Fibroblast of skin of left biceps (primary cell): ENCODE data around the gene SH2D3A.
"Not testable (repeated sequence)": the region's sequence is repeated elsewhere in the genome, so short reads cannot be mapped to it uniquely, and the experiment has no call there.

Source experiments
- DNase-seq, 2 experiments: peaks; one replicate each; pipeline ENCODE4 v3.0.0-alpha.2; 2013; ENCODE audit warnings: low read depth in 2 of 2

The SH2D3A gene

GRCh38 chr19:6790194-6791128 lies 23.2 kb upstream of the SH2D3A start:
- no peak for DNase-seq

GRCh38 chr19:6788896-6789295 lies 21.7 kb upstream of the SH2D3A start:
- DNase-seq, result no peak

- DNase-seq, result no peak
Observed at GRCh38 chr19:6787393-6787792, 20.2 kb upstream of the SH2D3A start.

GRCh38 chr19:6779206-6779605 lies 12.0 kb upstream of the SH2D3A start:
- DNase-seq, result no peak

- DNase-seq, result no peak
Observed at GRCh38 chr19:6778386-6778785, 11.2 kb upstream of the SH2D3A start.

- DNase-seq, result no peak
Observed at GRCh38 chr19:6777434-6777833, 10.2 kb upstream of the SH2D3A start.

GRCh38 chr19:6776999-6777398 lies 9.8 kb upstream of the SH2D3A start:
- no peak for DNase-seq

- not testable (repeated sequence) for DNase-seq
Observed at GRCh38 chr19:6776045-6776444, 8.8 kb upstream of the SH2D3A start.

- no peak for DNase-seq
Observed at GRCh38 chr19:6774821-6775707, 7.8 kb upstream of the SH2D3A start.

- no peak for DNase-seq
Observed at GRCh38 chr19:6773323-6773931, 6.2 kb upstream of the SH2D3A start.

GRCh38 chr19:6772866-6773322 lies 5.7 kb upstream of the SH2D3A start:
- no peak for DNase-seq

- DNase-seq, result no peak
Observed at GRCh38 chr19:6772028-6772865, 5.0 kb upstream of the SH2D3A start, which contains the start of gene VAV1. VAV1 (plus strand) TSS chr19:6772708; CDS start chr19:6772808, 100 bp downstream.

- DNase-seq, result not testable (repeated sequence)
Observed at GRCh38 chr19:6771648-6772027, 4.4 kb upstream of the SH2D3A start.

- DNase-seq, result no peak
Observed at GRCh38 chr19:6769006-6769619, 1.9 kb upstream of the SH2D3A start.

- DNase-seq, result no peak
Observed at GRCh38 chr19:6768236-6768785, 1.1 kb upstream of the SH2D3A start.

- no peak for DNase-seq
Observed at GRCh38 chr19:6767081-6767356, 216 bp downstream of the SH2D3A start.

GRCh38 chr19:6766357-6767080 lies 716 bp downstream of the SH2D3A start:
- DNase-seq, result no peak

- DNase-seq, result no peak
Observed at GRCh38 chr19:6765738-6766356, 1.4 kb downstream of the SH2D3A start.

- not testable (repeated sequence) for DNase-seq
Observed at GRCh38 chr19:6762253-6762797, 4.9 kb downstream of the SH2D3A start.
